LNCaP clone FGC (cell line): ENCODE measurements around the gene SYCE1.
"Not testable (repeated sequence)": the region's sequence is repeated elsewhere in the genome, so short reads cannot be mapped to it uniquely, and the experiment has no call there.

Source experiments
- DNase-seq: peaks from one replicate; pipeline ENCODE4 v3.0.0-alpha.2; 2011; ENCODE audit warnings: low read depth
- H3K4me3 ChIP-seq: 2 replicates; pipeline ENCODE4 v1.5.1; 2011; ENCODE audit warnings: mild to moderate bottlenecking, low read depth, low read length, control low read depth
- TF ChIP-seq, protein P1 (sequence below): IDR thresholded peaks from 2 replicates; pipeline ENCODE4 v1.5.1; 2012; ENCODE audit warnings: mild to moderate bottlenecking; ENCODE audit not compliant: control insufficient read depth, insufficient read depth; ENCODE audit errors: extremely low read depth

The SYCE1 gene

DNA sequence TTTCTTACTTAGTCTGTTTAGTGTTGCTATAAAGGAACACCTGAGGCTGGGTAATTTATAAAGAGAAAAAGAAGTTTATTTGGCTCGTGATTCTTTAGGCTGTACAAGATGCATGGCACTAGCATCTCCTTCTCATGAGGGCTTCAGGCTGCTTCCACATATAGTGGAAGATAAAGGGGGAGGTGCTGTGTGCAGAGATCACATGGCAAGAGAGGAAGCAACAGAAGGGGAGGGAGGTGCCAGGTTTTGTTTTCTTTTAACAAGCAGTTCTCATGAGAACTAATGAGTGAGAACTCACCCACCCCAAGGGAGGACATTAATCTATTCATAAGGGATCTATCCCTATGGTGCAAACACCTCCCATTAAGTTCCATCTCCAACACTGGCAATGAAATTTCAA lies 20.9 kb downstream of the SYCE1 start:
- no peak overlapping the region for H3K4me3 ChIP-seq
- TF ChIP-seq, protein P1, sequence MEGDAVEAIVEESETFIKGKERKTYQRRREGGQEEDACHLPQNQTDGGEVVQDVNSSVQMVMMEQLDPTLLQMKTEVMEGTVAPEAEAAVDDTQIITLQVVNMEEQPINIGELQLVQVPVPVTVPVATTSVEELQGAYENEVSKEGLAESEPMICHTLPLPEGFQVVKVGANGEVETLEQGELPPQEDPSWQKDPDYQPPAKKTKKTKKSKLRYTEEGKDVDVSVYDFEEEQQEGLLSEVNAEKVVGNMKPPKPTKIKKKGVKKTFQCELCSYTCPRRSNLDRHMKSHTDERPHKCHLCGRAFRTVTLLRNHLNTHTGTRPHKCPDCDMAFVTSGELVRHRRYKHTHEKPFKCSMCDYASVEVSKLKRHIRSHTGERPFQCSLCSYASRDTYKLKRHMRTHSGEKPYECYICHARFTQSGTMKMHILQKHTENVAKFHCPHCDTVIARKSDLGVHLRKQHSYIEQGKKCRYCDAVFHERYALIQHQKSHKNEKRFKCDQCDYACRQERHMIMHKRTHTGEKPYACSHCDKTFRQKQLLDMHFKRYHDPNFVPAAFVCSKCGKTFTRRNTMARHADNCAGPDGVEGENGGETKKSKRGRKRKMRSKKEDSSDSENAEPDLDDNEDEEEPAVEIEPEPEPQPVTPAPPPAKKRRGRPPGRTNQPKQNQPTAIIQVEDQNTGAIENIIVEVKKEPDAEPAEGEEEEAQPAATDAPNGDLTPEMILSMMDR: no peak
- DNase-seq: no peak

DNA sequence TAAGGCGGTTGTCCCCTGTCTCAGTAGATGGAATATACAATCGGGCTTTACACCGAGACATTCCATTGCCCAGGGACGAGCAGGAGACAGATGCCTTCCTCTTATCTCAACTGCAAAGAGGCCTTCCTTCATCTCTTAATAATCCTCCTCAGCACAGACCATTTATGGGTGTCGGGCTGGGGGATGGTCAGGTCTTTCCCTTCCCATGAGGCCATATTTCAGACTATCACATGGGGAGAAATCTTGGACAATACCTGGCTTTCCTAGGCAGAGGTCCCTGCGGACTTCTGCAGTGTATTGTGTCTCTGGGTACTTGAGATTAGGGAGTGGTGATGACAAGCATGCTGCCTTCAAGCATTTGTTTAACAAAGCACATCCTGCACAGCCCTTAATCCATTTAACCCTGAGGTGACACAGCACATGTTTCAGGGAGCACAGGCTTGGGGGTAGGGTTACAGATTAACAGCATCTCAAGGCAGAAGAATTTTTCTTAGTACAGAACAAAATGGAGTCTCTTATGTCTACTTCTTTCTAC lies 23.9 kb downstream of the SYCE1 start:
- not testable (repeated sequence) for DNase-seq, H3K4me3 ChIP-seq

DNA sequence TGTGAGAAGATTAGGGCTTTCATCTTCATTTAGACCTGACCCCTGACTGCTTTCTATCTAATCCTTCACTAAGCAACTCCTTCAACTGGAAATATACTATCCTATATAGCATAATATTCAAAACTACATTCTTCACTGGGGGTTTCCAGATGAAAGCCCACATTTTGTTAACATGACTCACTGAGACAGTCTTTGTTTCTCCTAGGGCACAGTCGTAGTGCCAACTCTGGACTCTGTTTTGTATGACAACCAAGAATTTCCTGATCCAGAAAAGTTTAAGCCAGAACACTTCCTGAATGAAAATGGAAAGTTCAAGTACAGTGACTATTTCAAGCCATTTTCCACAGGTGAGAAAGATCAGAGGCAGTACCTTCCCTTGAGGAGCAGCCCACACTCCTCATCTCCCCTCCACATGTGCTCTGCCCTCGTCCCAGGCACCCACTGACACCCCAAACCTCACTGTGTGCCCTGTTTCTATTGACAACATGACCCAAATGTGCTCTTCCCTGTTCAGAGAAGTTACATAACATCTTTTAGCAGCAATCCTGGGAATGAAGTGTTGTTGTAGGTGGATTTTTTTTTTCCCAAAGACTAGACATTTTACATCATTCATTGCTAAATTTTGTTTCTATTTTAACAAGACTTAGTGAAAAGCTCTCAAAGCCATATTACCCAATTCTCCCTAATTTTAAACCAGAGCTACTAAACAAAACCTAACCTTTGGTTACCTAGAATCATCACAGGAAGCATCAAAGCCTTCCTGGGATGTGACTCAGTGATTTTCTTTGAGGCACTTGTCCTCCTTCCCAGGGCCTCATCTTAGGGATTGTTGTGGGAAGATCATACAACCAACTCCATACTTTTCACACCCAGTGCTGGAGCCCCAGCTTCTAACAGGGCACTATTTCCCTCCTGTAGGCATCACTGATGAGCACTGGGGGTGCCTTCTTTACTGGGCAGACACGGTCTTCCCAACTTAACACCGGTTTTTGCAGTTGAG lies 27.5 kb downstream of the SYCE1 start:
- TF ChIP-seq, protein P1: no peak
- DNase-seq: no peak
- no peak overlapping the region for H3K4me3 ChIP-seq

DNA sequence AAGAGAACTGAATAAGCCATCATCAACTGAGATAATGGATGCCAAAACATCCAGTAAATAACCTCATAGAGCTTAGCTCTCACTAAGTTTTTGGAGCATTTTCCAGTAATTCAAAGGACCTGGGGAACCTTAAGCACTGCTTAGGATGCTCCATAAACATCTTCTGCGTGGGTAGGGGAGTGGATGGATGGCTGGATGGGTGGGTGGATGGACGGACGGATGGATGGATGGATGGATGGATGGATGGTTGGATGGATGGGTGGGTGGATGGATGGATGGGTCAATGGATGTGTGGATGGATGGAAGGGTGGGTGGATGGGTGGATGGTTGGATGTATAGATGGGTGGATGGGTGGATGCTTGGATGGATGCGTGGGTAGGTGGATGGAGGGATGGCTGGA lies 29.2 kb downstream of the SYCE1 start:
- TF ChIP-seq, protein P1: no peak
- DNase-seq: no peak
- H3K4me3 ChIP-seq: no peak overlapping the region

DNA sequence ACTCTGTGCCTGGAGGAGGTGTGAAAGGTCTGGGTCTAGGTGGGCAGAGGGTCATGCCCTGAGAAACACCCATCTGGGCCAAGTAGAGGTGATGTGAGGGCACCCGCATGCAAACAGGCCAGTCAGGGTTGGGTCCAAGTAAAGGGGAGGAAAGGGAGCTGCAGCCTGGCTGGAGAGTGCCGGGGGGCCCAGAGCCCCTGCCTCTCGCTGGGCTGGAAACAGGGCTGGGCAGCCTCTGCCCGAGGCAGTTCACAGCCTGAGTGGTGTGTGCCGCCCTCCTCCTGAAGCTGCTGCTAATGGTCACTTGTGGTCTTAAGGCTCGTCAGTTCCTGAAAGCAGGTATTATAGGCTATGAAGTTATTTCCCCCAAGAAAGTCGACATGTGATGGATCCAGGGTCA lies 31.0 kb downstream of the SYCE1 start:
- TF ChIP-seq, protein P1: no peak
- no peak for DNase-seq
- H3K4me3 ChIP-seq: no peak overlapping the region

DNA sequence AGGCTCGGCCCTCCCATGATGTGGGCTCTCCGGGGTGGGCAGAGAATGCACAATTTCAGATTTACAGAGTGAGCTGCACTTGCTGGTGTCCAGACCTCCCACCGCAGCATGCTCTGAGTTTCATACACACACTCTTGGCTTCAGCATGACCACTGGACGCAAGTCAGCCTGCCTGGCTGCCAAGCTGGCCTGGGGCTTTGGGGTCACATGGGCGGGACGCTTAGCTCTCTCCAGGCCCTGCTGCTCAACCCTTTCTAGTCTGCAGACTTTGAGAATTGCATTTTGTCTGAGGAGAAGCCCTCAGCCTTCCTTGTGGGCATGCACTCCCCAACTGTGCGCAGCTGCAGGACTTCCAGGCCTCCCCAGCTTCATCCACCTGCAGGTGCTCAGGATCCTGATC lies 32.5 kb downstream of the SYCE1 start:
- TF ChIP-seq, protein P1: no peak
- no peak for DNase-seq
- H3K4me3 ChIP-seq: no peak overlapping the region

DNA sequence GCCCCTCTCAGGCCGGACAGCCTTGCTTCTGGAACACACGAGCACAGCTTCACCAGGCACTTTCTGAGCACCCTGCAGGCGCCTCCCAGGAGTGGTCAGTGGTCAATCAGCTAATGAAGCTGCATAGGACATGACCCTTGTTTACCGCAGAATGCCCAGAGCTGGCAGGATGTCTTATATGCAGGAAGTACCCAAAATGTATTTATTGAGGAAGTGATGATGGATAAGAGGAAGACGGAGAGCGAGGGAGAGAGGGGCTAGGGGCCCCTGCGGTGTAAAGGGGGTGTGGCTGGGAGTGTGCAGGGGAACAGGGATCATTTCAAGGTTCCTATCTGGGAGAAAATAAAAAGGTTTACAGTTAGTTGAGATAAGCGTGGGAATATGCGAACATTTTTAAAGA lies 34.9 kb downstream of the SYCE1 start:
- H3K4me3 ChIP-seq: no peak overlapping the region
- TF ChIP-seq, protein P1: no peak
- DNase-seq: no peak
